T-helper 17 cell (primary cell): ENCODE data around the gene C11orf65. TPM values are rescaled to one million over a fixed set of nuclear protein-coding genes. Genes with fewer than 3 reads are reported as not detected.
"Not testable (repeated sequence)": the region's sequence is repeated elsewhere in the genome, so short reads cannot be mapped to it uniquely, and the experiment has no call there.

ENCODE experiments used
- ATAC-seq: fragments of 150-1000 bp; cut with Tn5 transposase; 2 replicates; pipeline ENCODE4 v1.10.0; 2021; ENCODE audit warnings: mild to moderate bottlenecking, moderate library complexity
- DNase-seq, 3 donors: peaks; one replicate each; pipeline versions ENCODE4 v3.0.0 to v3.0.0-alpha.2; 2020 to 2021
- H3K9me3 ChIP-seq: one replicate; pipeline ENCODE4 v1.7.0; 2013; ENCODE audit warnings: low read length, mild to moderate bottlenecking; ENCODE audit not compliant: control insufficient read depth, poor library complexity, severe bottlenecking
- H3K27ac Mint-ChIP-seq: one replicate; pipeline ENCODE4 v1.8.0; 2022; ENCODE audit warnings: mild to moderate bottlenecking, moderate library complexity, mixed read lengths
- H3K27me3 Mint-ChIP-seq: one replicate; pipeline ENCODE4 v1.8.0; 2022; ENCODE audit warnings: mixed read lengths
- H3K36me3 Mint-ChIP-seq: one replicate; pipeline ENCODE4 v1.8.0; 2022; ENCODE audit warnings: low read depth, mixed read lengths
- H3K4me1 Mint-ChIP-seq: one replicate; pipeline ENCODE4 v1.8.0; 2022; ENCODE audit warnings: mild to moderate bottlenecking, mixed read lengths
- H3K4me3 Mint-ChIP-seq: one replicate; pipeline ENCODE4 v1.8.0; 2022; ENCODE audit warnings: mild to moderate bottlenecking, moderate library complexity, mixed read lengths
- total RNA-seq, 4 donors: library from RNA in 2 of 4; stranded (reverse) in 2 of 4; gene quantifications; one replicate each; pipeline ENCODE4 v1.2.3 and lab custom pipeline; 2022 to 2026

C11orf65 gene
- total RNA-seq, 2 donors from 2014 or later: 0.96 to 1.7 TPM

DNA sequence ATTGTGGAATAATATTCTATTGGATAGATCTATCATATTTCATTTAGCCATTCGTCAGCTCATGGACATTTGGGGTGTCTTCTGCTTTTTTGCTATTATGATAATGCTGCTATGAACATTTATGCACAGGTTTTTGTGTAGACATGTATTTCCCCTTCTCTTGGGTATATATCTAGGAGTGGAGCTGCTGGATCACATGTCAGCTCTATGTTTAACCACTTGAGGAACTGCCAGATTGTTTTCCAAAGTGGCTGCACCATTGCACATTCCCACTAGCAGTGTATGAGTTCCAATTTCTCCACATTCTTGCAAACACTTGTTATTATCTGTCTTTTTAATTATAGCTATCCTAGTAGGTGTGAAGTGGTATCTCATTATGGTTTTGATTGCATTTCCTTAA, 75.0 kb downstream of the C11orf65 start:
- Mint-ChIP-seq H3K4me3 (no peak overlapping the region), H3K27me3 (no peaks in the 10 kb centered on the region)

DNA sequence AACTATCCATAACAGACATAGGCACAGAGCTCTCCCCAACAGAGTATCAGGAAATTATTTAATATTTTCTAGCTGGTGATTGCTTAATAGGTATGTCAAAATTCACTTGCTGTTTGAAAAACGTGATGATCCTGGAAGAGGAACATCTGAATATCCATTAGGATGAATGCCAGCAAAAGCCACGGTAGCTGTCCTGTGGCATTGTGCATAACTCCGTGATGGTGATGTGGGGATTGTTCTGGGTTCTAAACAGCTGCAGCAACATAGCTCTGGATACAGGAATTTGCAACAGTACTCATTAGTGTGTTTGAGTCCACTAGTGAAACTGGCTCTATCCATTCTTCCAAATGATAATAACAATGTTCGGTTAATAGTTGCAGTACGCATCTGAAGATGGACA, 78.8 kb downstream of the C11orf65 start:
- Mint-ChIP-seq H3K4me1 (no peaks in the 10 kb centered on the region), H3K4me3 (no peak overlapping the region), H3K27ac (no peak overlapping the region), H3K27me3 (no peaks in the 10 kb centered on the region), H3K36me3 (peaks cover 3% of the 10 kb centered on the region)
- ATAC-seq (no peak), DNase-seq (no peak)
- H3K9me3 ChIP-seq: no peaks in the 10 kb centered on the region

More for the DNA sequence above, 75.0 kb downstream of the C11orf65 start:
- H3K36me3 Mint-ChIP-seq: peaks cover 3% of the 10 kb centered on the region
- no peak for DNase-seq
- H3K4me1 Mint-ChIP-seq: no peaks in the 10 kb centered on the region
- no peaks in the 10 kb centered on the region for H3K9me3 ChIP-seq
- no peak overlapping the region for H3K27ac Mint-ChIP-seq
- no peak for ATAC-seq

DNA sequence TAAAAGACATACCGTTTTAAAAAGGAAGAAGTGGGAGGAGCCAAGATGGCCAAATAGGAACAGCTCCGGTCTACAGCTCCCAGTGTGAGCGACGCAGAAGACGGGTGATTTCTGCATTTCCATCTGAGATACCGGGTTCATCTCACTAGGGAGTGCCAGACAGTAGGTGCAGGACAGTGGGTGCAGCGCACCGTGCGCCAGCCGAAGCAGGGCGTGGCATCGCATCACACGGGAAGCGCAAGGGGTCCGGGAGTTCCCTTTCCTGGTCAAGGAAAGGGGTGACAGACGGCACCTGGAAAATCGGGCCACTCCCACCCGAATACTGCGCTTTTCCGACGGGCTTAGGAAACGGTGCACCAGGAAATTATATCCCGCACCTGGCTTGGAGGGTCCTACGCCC, 93.8 kb downstream of the C11orf65 start:
- H3K4me1 Mint-ChIP-seq, H3K36me3 Mint-ChIP-seq: not testable (repeated sequence)

DNA sequence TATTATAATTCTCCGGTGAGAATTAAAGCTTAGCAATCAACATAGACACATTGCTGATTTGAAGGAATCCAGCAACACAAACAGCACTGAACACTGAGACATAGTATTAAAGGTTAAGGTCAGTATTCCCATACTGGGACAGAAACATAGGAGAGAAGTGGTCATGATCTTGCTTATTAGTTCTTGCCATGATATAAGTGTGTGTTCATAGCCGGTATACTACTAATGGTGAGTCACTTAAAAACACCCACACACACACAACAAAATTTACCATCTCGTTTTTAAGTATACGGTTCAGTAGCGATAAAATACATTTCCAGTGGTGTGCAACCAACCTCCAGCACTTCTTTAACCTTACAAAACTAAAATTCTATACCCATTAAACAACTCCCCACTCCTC, 96.3 kb downstream of the C11orf65 start:
- H3K36me3 Mint-ChIP-seq: peaks cover 9% of the 10 kb centered on the region
- no peak overlapping the region for H3K27ac Mint-ChIP-seq
- H3K4me1 Mint-ChIP-seq: no peaks in the 10 kb centered on the region
- no peak overlapping the region for H3K4me3 Mint-ChIP-seq
- ATAC-seq (no peak), DNase-seq (no peak)
- no peaks in the 10 kb centered on the region for H3K9me3 ChIP-seq
- H3K27me3 Mint-ChIP-seq: no peaks in the 10 kb centered on the region

More for the DNA sequence above, 93.8 kb downstream of the C11orf65 start:
- peak overlapping the region; percentile 29 for H3K27ac Mint-ChIP-seq
- H3K4me3 Mint-ChIP-seq, ATAC-seq, H3K27me3 Mint-ChIP-seq, H3K9me3 ChIP-seq, DNase-seq: not testable (repeated sequence)

DNA sequence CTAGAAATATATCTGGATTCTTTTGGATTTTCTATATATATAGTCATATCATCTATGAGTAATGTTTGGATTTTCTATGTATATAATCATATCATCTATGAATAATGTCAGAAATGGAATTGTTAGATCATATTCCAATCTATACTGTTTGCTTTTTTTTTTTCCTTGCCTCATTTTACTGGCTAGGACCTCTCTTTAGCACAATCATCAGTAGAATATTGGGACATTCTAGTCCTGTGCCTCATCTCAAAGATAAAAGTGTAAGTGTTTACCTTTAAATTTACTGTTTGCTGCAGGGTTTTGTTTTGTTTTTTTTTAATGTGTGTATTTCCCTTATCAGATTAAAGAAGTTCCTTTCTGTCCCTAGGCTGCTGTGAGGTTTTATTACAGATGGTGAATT, 97.0 kb downstream of the C11orf65 start:
- ATAC-seq: no peak
- Mint-ChIP-seq H3K4me1 (no peaks in the 10 kb centered on the region), H3K27me3 (no peaks in the 10 kb centered on the region), H3K36me3 (peaks cover 9% of the 10 kb centered on the region), H3K27ac (no peak overlapping the region), H3K4me3 (no peak overlapping the region)
- H3K9me3 ChIP-seq: no peaks in the 10 kb centered on the region
- no peak for DNase-seq

DNA sequence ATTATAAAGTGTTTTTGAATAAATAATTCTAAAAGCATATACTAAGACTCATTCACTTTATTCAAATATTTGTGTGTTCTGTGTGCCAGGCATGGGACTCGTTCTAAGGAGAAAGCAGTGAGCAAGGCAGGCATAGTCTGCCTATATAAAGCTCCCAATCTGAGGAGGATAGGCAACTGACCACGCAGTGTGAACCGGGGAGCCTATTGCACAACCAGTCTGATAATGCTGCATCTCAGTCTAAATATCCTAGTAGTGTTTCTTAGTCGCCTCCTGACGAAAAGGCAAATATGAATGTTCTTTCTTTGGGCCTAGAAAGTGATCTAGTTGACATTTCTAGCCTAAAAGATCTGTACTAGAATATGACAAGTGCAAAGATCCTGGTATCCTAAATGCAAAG, 98.3 kb downstream of the C11orf65 start:
- Mint-ChIP-seq H3K27me3 (no peaks in the 10 kb centered on the region), H3K36me3 (peaks cover 9% of the 10 kb centered on the region), H3K27ac (no peak overlapping the region), H3K4me1 (no peaks in the 10 kb centered on the region), H3K4me3 (no peak overlapping the region)
- no peak for DNase-seq
- no peak for ATAC-seq
- no peaks in the 10 kb centered on the region for H3K9me3 ChIP-seq

DNA sequence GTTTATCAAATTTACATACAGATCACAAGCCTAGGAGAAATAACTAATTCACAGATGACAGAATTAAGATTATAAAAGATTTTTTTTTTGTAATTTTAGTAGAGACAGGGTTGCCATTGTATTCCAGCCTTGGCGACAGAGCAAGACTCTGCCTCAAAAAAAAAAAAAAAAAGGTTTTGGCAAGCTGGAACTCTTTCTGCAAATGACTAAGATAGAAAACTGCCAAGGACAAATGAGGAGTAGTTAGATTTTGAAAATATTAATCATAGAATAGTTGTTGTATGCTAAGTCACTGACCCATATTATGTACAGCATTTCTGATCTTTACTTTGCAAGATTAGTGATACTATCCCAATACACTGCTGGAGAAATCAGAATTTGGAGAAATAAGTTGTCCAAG, 99.2 kb downstream of the C11orf65 start:
- Mint-ChIP-seq H3K27me3 (no peaks in the 10 kb centered on the region), H3K4me3 (no peak overlapping the region), H3K36me3 (peaks cover 8% of the 10 kb centered on the region), H3K27ac (no peak overlapping the region), H3K4me1 (peaks cover 1% of the 10 kb centered on the region)
- no peak for ATAC-seq
- H3K9me3 ChIP-seq: no peaks in the 10 kb centered on the region
- no peak for DNase-seq

DNA sequence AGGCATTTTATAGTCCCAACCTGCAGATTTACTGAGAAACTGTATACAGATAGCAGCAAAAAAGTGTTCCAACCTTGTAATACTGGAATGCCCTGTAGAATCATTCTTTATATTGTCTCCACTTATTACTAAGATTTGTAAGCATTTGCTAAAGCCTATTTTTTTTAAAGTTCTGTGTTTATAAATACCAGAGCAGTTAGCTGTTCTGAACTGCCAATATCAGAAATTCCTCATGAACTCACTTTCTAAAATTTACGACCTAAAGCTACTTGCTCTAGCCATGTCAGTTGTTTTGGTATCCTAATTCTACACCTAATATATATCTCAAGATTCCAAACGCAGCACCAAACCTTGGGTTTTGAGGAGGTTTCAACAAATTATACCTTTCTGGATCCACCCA, 103.2 kb downstream of the C11orf65 start:
- no peak for DNase-seq
- no peak for ATAC-seq
- no peak overlapping the region for H3K4me3 Mint-ChIP-seq
- H3K9me3 ChIP-seq: no peaks in the 10 kb centered on the region
- peaks cover 2% of the 10 kb centered on the region for H3K4me1 Mint-ChIP-seq
- H3K36me3 Mint-ChIP-seq: peaks cover 5% of the 10 kb centered on the region
- H3K27me3 Mint-ChIP-seq: no peaks in the 10 kb centered on the region
- H3K27ac Mint-ChIP-seq: no peak overlapping the region

DNA sequence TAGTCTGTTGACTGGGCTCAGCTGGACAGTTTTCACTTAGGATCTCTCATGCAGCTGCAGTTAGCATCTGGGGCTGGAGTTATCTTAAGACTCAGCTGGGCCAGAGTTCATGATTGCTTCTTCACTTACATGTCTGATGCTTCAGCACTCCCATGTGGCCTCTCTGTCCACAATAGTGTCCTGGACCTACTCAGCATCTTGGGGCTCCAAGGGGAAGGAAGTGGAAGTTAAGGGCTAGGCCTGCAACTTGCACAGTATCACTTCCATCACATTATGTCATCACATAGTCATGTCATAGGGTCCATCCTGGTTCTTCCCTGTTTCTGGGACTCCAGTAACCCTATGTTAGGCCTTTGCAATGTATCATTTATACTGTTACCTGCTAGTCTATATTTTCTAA, 115.9 kb downstream of the C11orf65 start:
- H3K27ac Mint-ChIP-seq: peak overlapping the region; percentile 43

DNA sequence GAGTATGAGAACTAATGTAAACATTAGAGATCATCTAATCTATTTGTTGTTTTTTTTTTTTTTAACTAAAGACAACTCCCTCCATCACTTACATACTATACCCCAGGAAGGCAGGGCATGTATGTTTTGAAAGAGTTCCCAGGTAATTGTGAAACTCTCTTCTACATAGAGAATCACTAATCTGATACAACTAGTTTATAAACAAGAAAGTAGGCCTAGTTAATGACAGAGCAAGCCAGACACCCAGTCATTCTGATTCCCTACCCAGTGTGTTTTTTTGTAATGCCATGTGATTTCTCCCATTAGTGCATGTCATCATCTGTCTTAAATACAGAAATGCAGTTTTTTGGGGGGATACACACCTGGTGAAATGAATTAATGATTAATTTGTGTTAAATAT, 120.9 kb downstream of the C11orf65 start:
- Mint-ChIP-seq H3K4me3 (no peak overlapping the region), H3K4me1 (peaks cover 22% of the 10 kb centered on the region), H3K27ac (no peak overlapping the region), H3K36me3 (peaks cover 26% of the 10 kb centered on the region), H3K27me3 (no peaks in the 10 kb centered on the region)
- H3K9me3 ChIP-seq: no peaks in the 10 kb centered on the region
- ATAC-seq: no peak
- DNase-seq: no peak

More for the DNA sequence above, 115.9 kb downstream of the C11orf65 start:
- H3K4me1 Mint-ChIP-seq: peaks cover 19% of the 10 kb centered on the region
- peaks cover 32% of the 10 kb centered on the region for H3K36me3 Mint-ChIP-seq
- no peaks in the 10 kb centered on the region for H3K27me3 Mint-ChIP-seq
- DNase-seq (no peak), ATAC-seq (no peak)
- no peak overlapping the region for H3K4me3 Mint-ChIP-seq
- no peaks in the 10 kb centered on the region for H3K9me3 ChIP-seq

DNA sequence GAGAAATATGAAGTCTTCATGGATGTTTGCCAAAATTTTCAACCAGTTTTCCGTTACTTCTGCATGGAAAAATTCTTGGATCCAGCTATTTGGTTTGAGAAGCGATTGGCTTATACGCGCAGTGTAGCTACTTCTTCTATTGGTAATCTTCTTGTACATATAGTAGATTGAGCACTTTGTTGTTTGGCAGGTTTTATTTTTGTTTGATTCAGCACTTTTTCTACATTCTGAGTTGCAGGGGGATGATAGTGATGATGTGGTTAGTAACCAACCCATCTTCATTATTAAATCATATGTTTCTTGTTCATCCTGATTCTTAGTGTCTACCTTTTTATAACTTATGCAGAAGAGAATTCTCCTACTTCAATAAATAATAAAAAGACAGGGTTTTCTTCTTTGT, 121.6 kb downstream of the C11orf65 start:
- ATAC-seq (no peak), DNase-seq (no peak)
- Mint-ChIP-seq H3K36me3 (peaks cover 26% of the 10 kb centered on the region), H3K4me1 (peaks cover 25% of the 10 kb centered on the region), H3K27ac (no peak overlapping the region), H3K27me3 (no peaks in the 10 kb centered on the region), H3K4me3 (no peak overlapping the region)
- H3K9me3 ChIP-seq: no peaks in the 10 kb centered on the region

DNA sequence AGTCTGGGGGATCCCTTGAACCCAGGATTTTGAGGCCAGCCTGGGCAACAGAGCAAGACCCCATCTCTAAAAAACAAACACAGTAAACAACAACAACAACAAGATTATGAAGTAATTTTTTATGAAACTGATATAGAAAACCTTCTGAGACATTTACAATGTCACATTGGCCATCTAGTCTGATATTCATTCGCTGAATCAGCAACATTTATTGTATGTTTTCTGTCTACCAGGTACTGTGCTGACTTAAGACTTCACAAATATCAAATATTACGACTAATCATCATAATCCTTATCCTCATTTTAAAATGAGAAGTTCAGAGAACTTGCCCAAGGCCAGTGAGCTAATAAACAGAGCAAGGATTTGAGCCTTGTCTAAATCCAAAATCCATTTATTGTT, 123.6 kb downstream of the C11orf65 start:
- Mint-ChIP-seq H3K27ac (no peak overlapping the region), H3K36me3 (peaks cover 11% of the 10 kb centered on the region), H3K27me3 (no peaks in the 10 kb centered on the region), H3K4me1 (peaks cover 18% of the 10 kb centered on the region), H3K4me3 (no peak overlapping the region)
- ATAC-seq (no peak), DNase-seq (no peak)
- no peaks in the 10 kb centered on the region for H3K9me3 ChIP-seq

DNA sequence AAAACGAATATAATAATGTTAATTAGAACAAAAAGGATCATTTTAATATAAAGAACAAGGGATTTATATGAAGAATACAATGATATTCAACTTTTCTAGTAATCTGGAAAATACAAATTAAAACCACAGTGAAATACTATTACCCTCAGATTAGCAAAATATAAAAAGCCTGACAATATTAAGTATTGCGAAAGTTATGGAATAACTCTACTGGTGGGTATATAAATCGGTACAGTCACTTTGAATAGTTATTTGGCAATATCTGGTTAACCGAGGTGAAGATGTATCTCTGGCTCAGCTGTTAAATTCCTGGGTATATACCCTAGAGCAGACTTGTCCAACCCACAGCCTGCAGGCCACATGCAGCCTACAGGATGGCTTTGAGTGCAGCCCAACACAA, 125.7 kb downstream of the C11orf65 start:
- Mint-ChIP-seq H3K4me3 (no peak overlapping the region), H3K27ac (peak overlapping the region; percentile 70), H3K4me1 (peaks cover 16% of the 10 kb centered on the region), H3K36me3 (peaks cover 8% of the 10 kb centered on the region), H3K27me3 (no peaks in the 10 kb centered on the region)
- no peaks in the 10 kb centered on the region for H3K9me3 ChIP-seq
- ATAC-seq: no peak
- no peak for DNase-seq

DNA sequence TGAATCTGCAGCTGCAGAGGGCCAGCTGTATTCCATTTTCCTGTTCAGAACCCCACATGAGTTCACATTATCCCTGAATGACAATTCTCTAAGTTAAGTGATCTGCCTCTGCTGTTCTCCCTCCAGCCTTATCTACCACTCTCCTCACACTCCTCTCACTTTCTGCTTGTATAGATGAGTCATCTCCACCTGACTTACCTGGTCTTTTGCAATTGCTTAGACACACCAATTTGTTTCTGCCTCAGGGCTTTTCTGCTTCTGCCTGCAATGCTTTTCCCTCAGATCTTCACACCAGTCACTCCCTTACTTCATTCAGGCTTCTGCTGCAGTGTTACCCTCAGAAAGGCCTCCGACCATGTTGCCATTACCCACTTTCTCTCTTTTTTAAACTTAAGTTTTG, 126.4 kb downstream of the C11orf65 start:
- Mint-ChIP-seq H3K36me3 (peaks cover 8% of the 10 kb centered on the region), H3K27ac (peak overlapping the region; percentile 70), H3K4me1 (peaks cover 16% of the 10 kb centered on the region), H3K27me3 (no peaks in the 10 kb centered on the region), H3K4me3 (no peak overlapping the region)
- ATAC-seq (no peak), DNase-seq (no peak)
- no peaks in the 10 kb centered on the region for H3K9me3 ChIP-seq
